ENCODE measurements around the gene KDSR. TPM values are rescaled to one million over a fixed set of nuclear protein-coding genes. Genes with fewer than 3 reads are reported as not detected.

Gene KDSR
- total and polyA plus RNA-seq, 2 of the 13 experiments (the other 11 are each of a cell fraction or from before 2014, with no cell fraction given): 10.4 to 20.9 TPM

- BruUV-seq (replicated peaks): no TSS peak
- peak; percentile 39 for ATAC-seq
- CTCF ChIA-PET (ENCODE audit: low intra/inter-chr PET ratio, low total read pairs): no interaction called here
These were observed 15.8 kb upstream of the KDSR start for GRCh38 chr18:63382843-63383242.

GRCh38 chr18:63379639-63379962, 12.6 kb upstream of the KDSR start:
- no peaks in the 10 kb centered on the region for H4K20me1 ChIP-seq (ENCODE audit: insufficient read depth, low read length)
- FAIRE-seq: no peak
- in situ Hi-C loops (cut with HindIII; ENCODE audit: extremely low pct_ligation_motif_present, low pct_unique_long_range_greater_than_20kb) (no loop called here), intact Hi-C loops (cut with micrococcal nuclease; ENCODE audit: unreplicated experiment) (no loop called here)
- H2AFZ ChIP-seq (ENCODE audit: low read length): no peak overlapping the region
- H3K27me3 ChIP-seq (ENCODE audit: control insufficient read depth in 1 of 2, insufficient read depth in 2 of 2, low read length in 2 of 2): no peaks in the 10 kb centered on the region
- H3K36me3 ChIP-seq (replicated peaks in 1 of 2; ENCODE audit: control insufficient read depth in 1 of 2, insufficient read depth in 2 of 2, low read length in 2 of 2): no peaks in the 10 kb centered on the region
- H3K79me2 ChIP-seq (ENCODE audit: insufficient read depth, low read length): no peaks in the 10 kb centered on the region
- H3K4me2 ChIP-seq (ENCODE audit: low read depth, low read length): no peak overlapping the region
- no peak overlapping the region for H3K27ac ChIP-seq (ENCODE audit: extremely low read length, insufficient read depth, low read length)
- H3K4me1 ChIP-seq (ENCODE audit: insufficient read depth, low read length): peaks cover 10% of the 10 kb centered on the region
- H3K9me3 ChIP-seq (ENCODE audit: low read length): peaks cover 5% of the 10 kb centered on the region; the same call in 1 of the 2 replicates
- ChIA-PET CTCF (ENCODE audit: low intra/inter-chr PET ratio, low total read pairs) (no interaction called here), POLR2A (no interaction called here)
- H3K4me3 ChIP-seq (replicated peaks in 1 of 3; ENCODE audit: insufficient read depth in 1 of 3, low read depth in 2 of 3, low read length in 3 of 3): no peak overlapping the region
- no TSS peak for BruUV-seq (replicated peaks)
- WGBS (ENCODE audit: low lambda C conversion rate): 22% methylated on average over 2 of the region's 2 CpGs
- H3K9ac ChIP-seq (ENCODE audit: insufficient read depth, low read depth, low read length): no peak overlapping the region
- no peak for DNase-seq (ENCODE audit: low spot score)
- ATAC-seq: no peak
- TF ChIP-seq ZNF180 (CRISPR knock-in tag; IDR thresholded peaks at IDR 0.05; ENCODE audit: borderline replicate concordance, low read depth) (no peak), ZNF609 (CRISPR knock-in tag; IDR thresholded peaks at IDR 0.05; ENCODE audit: borderline replicate concordance) (no peak), ZNF879 (CRISPR knock-in tag; IDR thresholded peaks at IDR 0.05) (no peak), ZNF629 (CRISPR knock-in tag; conservative IDR thresholded peaks at IDR 0.05) (no peak), KDM3A (CRISPR knock-in tag; IDR thresholded peaks at IDR 0.05; ENCODE audit: low read depth) (no peak), SMARCC2 (IDR thresholded peaks at IDR 0.05) (no peak), ZBTB39 (CRISPR knock-in tag; IDR thresholded peaks at IDR 0.05) (no peak), ZNF468 (CRISPR knock-in tag; IDR thresholded peaks at IDR 0.05) (no peak), MXD4 (CRISPR knock-in tag; IDR thresholded peaks at IDR 0.05) (no peak), ZNF691 (CRISPR knock-in tag; IDR thresholded peaks at IDR 0.05; ENCODE audit: borderline replicate concordance, low read depth) (no peak)

More at GRCh38 chr18:63382843-63383242, 15.8 kb upstream of the KDSR start:
- WGBS (ENCODE audit: low lambda C conversion rate): 80% methylated on average over 1 of the region's 3 CpGs
- no peak overlapping the region for H3K4me3 ChIP-seq (replicated peaks in 1 of 3; ENCODE audit: insufficient read depth in 1 of 3, low read depth in 2 of 3, low read length in 3 of 3)
- no peaks in the 10 kb centered on the region for H3K27me3 ChIP-seq (ENCODE audit: control insufficient read depth in 1 of 2, insufficient read depth in 2 of 2, low read length in 2 of 2)
- no peaks in the 10 kb centered on the region for H3K79me2 ChIP-seq (ENCODE audit: insufficient read depth, low read length)
- peaks cover 11% of the 10 kb centered on the region for H3K4me1 ChIP-seq (ENCODE audit: insufficient read depth, low read length)
- H3K36me3 ChIP-seq (replicated peaks in 1 of 2; ENCODE audit: control insufficient read depth in 1 of 2, insufficient read depth in 2 of 2, low read length in 2 of 2): no peaks in the 10 kb centered on the region
- H3K9ac ChIP-seq (ENCODE audit: insufficient read depth, low read depth, low read length): no peak overlapping the region
- H2AFZ ChIP-seq (ENCODE audit: low read length): no peak overlapping the region
- POLR2A ChIA-PET: interaction anchor here (1.1 kb wide), 1 partner anchor 17 kb away, joined by 3 read pairs; no protein-coding TSS in a partner anchor
- H3K27ac ChIP-seq (ENCODE audit: extremely low read length, insufficient read depth, low read length): no peak overlapping the region
- H3K9me3 ChIP-seq (ENCODE audit: low read length): no peaks in the 10 kb centered on the region
- FAIRE-seq (no peak), DNase-seq (ENCODE audit: low spot score) (no peak)
- in situ Hi-C loops (cut with HindIII; ENCODE audit: extremely low pct_ligation_motif_present, low pct_unique_long_range_greater_than_20kb): no loop called here
- TF ChIP-seq RFX5 (IDR thresholded peaks at IDR 0.05; ENCODE audit: low read depth, low read length) (peak; percentile 69), ZNF251 (CRISPR knock-in tag; IDR thresholded peaks at IDR 0.05) (no peak)
- H4K20me1 ChIP-seq (ENCODE audit: insufficient read depth, low read length): no peaks in the 10 kb centered on the region
- intact Hi-C loops (cut with micrococcal nuclease; ENCODE audit: unreplicated experiment): no loop called here
- H3K4me2 ChIP-seq (ENCODE audit: low read depth, low read length): no peak overlapping the region

Data from HepG2 (cell line).